Right cardiac atrium (tissue), 5 donors: ENCODE measurements around the gene GLB1L2. TPM values are rescaled to one million over a fixed set of nuclear protein-coding genes. Genes with fewer than 3 reads are reported as not detected.
A peak's percentile ranks its signal among the peaks of the same experiment; 100 is the strongest.

ENCODE experiments used
- ATAC-seq, 2 donors: fragments of 200-7000 bp; cut with Tn5 transposase; one replicate each; pipeline versions ENCODE4 v1.8.0 to v1.9.1; 2020; ENCODE audit warnings: moderate library complexity in 2 of 2, mild to moderate bottlenecking in 1 of 2
- DNase-seq, 3 donors: peaks; one replicate each; pipeline ENCODE4 v3.0.0-alpha.2; 2020
- H3K27ac ChIP-seq: one replicate; pipeline ENCODE4 v1.5.1; 2013; ENCODE audit warnings: mild to moderate bottlenecking, low read length, control low read depth, moderate library complexity
- H3K27me3 ChIP-seq: one replicate; pipeline ENCODE4 v1.6.1; 2013; ENCODE audit not compliant: control insufficient read depth, insufficient read depth
- H3K4me1 ChIP-seq: one replicate; pipeline ENCODE4 v1.6.1; 2013; ENCODE audit warnings: low read length; ENCODE audit not compliant: control insufficient read depth, insufficient read depth
- H3K4me3 ChIP-seq: one replicate; pipeline ENCODE4 v1.5.1; 2013; ENCODE audit warnings: low read length, control low read depth
- H3K9me3 ChIP-seq: one replicate; pipeline ENCODE4 v1.6.1; 2013; ENCODE audit warnings: low read length; ENCODE audit not compliant: control insufficient read depth
- WGBS: extraction: QIAGEN DNeasy Blood & Tissue Kit; methylation state at CpG from one replicate; pipeline ENCODE4 v1.1.7; 2013; 5-methylcytosine and 5-hydroxymethylcytosine counted together
- intact Hi-C, 4 donors: fragments of 100-400 bp; cut with DNase I; formaldehyde crosslinking; loops; one replicate each; pipeline versions ENCODE4 v1.11.0 to v1.14.0; 2022 to 2023
- polyA plus RNA-seq: library from polyadenylated mRNA; stranded (reverse); fragments of 200-250 nt; gene quantifications from one replicate; pipeline ENCODE4 v1.2.3, GENCODE V29; 2013
- total RNA-seq, 4 donors: library from RNA; stranded (reverse); fragmentation: NEBNext Ultra II Directional; extraction: Animal tissue kit (Norgen Biotek cat#: 25700); gene quantifications; one replicate each; pipeline ENCODE4 v1.2.1, GENCODE V29; 2021
- donor health status: healthy with polysubstance abuse.
- donor health status: DM: no; HTN: yes; CAD: no.
- donor health status: DM: no; HTN: no; CAD: no.
- donor health status: DM: no; HTN: yes; CAD: no; lungs with severe emphysema.
- donor health status: DM: yes; HTN: yes; CAD: no.

Gene GLB1L2
- total and polyA plus RNA-seq, 5 donors: 0.61 to 1.6 (median 0.97) TPM

DNA sequence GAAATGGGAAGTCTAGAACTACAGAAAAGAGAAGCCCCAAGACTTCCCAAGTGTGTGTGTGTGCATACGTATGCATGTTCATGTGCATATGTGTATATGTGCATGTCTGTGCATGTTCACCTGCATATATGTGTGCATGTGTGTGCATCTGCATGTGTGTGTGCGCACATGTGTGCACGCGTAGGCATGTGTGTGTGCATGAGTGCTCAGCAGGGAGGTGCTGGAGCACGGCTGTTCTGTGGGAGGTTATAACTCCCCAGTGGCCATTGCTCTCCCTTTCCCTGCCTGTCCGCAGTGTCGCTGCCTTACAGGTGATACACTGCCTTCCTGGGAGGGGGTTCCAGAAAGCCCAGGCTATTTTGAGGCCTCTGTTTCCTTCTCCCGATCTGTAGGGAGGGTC lies 50.5 kb downstream of the GLB1L2 start:
- H3K27ac ChIP-seq: no peak overlapping the region
- no peak for ATAC-seq
- H3K4me1 ChIP-seq: no peaks in the 10 kb centered on the region
- no peaks in the 10 kb centered on the region for H3K9me3 ChIP-seq
- peak in 1 of 3 donors; percentile 16 for DNase-seq
- WGBS: 87% methylated on average over 8 of the region's 8 CpGs
- intact Hi-C loops: no loop called here
- no peaks in the 10 kb centered on the region for H3K27me3 ChIP-seq
- no peak overlapping the region for H3K4me3 ChIP-seq

DNA sequence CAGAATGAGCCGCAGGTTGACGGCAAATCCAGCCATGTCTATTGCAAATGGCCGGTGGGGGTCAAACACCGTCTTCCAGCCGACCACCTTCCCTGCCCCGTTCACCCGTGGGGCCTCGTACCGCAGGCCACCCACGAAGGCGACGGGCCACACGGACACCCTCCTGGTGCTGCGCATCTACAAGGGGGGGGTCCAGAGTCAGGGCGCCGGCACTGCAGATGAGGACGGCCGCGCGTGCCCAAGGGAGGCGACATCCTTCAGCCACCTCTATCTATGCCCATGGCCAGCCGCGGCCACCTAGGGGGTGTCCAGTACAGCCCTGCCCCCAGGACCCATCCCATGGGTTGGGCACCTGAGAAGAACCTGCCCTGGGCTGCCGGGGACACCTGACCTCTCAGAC lies 51.0 kb downstream of the GLB1L2 start:
- no peaks in the 10 kb centered on the region for H3K4me1 ChIP-seq
- ATAC-seq (no peak), DNase-seq (peak in 2 of 3 donors; percentile 24 to 42)
- H3K27ac ChIP-seq: no peak overlapping the region
- 94% methylated on average over 24 of the region's 24 CpGs for WGBS
- no peaks in the 10 kb centered on the region for H3K27me3 ChIP-seq
- H3K9me3 ChIP-seq: no peaks in the 10 kb centered on the region
- H3K4me3 ChIP-seq: no peak overlapping the region
- intact Hi-C loops: no loop called here

DNA sequence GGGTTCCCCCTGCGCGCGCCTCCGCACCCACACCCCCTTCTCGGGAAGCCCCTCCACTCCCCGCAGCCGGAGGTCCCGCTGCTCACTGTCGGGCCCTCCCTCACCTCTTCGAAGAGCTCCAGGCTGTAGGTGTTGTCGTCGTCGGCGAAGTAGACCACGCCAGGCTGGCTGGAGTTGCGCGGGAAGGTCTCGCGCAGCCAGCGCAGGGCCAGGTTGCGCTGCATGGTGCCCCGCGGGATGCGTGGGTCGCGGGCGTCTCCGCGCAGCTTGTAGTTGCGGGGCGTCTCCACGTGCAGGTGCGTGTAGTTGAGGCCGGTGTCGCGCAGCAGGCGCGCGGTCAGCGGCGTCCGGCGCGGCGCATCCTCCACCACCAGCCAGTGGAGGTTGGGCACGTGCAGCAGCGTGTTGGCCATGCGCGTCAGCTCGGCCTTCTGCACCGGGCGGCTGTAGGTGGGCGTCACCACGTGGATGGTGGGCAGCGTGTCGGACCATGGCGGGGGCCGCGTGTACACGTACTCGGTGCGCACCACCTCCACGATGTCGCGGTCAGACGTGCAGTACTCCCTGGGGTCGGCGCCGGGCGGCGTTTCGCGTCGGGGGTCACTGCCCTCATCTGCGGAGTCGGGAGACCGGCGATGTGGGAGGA lies 51.9 kb downstream of the GLB1L2 start:
- Histone ChIP-seq H3K4me1 (no peaks in the 10 kb centered on the region), H3K4me3 (no peak overlapping the region), H3K27ac (no peak overlapping the region), H3K27me3 (no peaks in the 10 kb centered on the region), H3K9me3 (no peaks in the 10 kb centered on the region)
- DNase-seq: peak in 2 of 3 donors; percentile 55
- no peak for ATAC-seq
- intact Hi-C loops: no loop called here
- WGBS: 86% methylated on average over 78 of the region's 78 CpGs

DNA sequence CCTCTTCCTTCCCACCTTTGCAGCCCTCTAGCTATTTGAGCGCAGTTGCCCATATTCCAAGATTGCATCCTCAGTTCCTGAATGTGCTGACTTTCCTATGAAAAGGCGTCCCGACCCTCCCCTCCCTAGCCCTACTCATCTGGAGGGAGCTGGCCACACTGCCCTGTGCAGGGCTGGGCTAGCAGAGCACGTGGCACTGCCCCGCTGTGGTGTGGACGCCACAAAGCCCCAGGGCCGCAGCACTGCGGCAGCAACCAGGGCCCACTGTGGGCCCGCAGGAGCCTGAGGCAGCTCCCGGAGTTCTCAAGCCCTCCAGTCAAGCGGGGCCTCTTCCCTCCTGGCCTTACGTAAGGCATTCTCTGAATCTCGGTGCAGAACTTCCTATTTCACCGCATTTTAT lies 52.6 kb downstream of the GLB1L2 start:
- WGBS: 85% methylated on average over 14 of the region's 14 CpGs
- no peak overlapping the region for H3K4me3 ChIP-seq
- no peaks in the 10 kb centered on the region for H3K9me3 ChIP-seq
- no peaks in the 10 kb centered on the region for H3K4me1 ChIP-seq
- intact Hi-C loops: no loop called here
- DNase-seq: no peak
- ATAC-seq: no peak
- H3K27ac ChIP-seq: no peak overlapping the region
- no peaks in the 10 kb centered on the region for H3K27me3 ChIP-seq

DNA sequence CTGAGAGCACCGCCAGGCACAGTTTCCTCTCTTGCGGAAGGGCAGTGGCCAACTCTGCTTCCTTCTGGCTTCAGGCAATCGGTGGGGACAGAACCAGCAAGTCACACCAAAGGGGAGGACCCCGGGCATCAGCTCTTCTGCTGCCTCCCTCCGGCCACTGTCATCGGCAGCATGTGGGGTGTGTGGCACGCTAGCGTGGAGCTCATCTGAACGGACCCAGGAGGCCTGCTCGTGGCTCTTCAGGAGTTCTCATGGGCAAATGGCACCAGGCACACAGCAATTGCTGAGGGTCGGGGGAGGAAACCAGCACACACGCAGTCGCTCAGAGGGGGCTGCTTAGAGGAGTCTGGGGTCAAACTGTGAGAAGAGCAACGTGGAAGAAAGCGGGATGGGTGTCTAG lies 53.4 kb downstream of the GLB1L2 start:
- Histone ChIP-seq H3K4me3 (no peak overlapping the region), H3K27me3 (no peaks in the 10 kb centered on the region), H3K4me1 (no peaks in the 10 kb centered on the region), H3K9me3 (no peaks in the 10 kb centered on the region), H3K27ac (no peak overlapping the region)
- ATAC-seq (no peak), DNase-seq (no peak)
- WGBS: 86% methylated on average over 15 of the region's 15 CpGs
- intact Hi-C loops: no loop called here

DNA sequence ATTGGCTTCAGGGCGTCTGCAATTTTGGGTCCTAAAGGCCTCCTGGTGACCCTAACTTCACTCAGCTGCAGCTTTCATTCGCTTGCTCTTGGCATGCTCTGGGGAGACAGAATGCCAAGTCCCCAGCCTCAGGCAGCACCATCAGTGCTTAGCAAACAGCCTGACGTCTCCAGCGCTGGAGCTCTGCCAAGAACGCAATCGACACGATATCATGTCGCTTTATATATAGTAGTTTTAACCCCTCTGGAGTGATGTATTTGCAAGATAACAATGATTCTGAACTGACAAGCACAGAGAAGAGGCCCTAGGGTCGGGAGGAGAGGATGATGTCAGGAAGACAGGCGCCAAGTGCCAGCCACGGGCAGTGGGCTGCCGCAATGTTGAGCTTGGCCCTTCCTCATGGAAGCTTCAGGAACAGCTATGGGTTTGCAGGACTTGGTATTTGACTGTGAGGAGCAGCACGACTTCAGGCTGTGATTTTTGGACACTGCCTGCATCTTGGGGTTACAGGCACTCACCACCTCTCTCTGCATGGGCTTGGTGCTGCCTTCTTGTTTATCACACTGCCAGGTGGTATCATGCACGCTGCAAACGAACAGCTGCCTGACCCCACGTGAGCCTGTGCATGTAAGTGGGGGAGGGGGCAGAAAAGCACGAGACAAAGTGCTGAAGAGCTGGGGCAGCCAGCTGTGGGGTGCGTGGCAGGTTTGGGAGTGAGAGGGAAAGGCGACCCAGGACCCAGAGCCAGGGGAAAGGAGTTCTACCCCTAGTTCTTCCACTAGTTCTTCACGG lies 54.2 kb downstream of the GLB1L2 start:
- no peak for ATAC-seq
- H3K27ac ChIP-seq: no peak overlapping the region
- no peaks in the 10 kb centered on the region for H3K4me1 ChIP-seq
- H3K4me3 ChIP-seq: no peak overlapping the region
- intact Hi-C loops: no loop called here
- H3K9me3 ChIP-seq: no peaks in the 10 kb centered on the region
- WGBS: 40% methylated on average over 20 of the region's 20 CpGs
- no peaks in the 10 kb centered on the region for H3K27me3 ChIP-seq
- peak in 1 of 3 donors; percentile 29 for DNase-seq

DNA sequence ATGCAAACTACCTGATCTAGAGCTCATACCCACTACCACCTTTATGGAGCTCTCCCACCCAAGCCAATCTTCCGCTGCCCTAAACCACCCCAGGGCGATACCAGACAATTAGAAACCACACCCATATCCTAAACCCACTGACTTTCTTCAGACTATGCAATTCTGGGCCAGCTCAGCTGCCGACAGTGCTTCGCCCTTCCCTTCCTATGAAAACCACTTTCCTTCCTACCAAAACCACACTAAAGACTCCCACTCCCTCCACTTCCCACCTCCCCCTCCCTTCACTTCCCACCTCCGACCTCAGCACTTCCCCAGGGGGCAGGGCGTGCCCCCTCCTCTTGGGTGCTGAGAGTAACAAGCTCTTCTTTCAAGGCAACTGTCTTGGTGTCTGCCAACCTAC lies 55.2 kb downstream of the GLB1L2 start:
- intact Hi-C loops: no loop called here
- Histone ChIP-seq H3K27ac (no peak overlapping the region), H3K4me3 (no peak overlapping the region), H3K27me3 (no peaks in the 10 kb centered on the region), H3K4me1 (no peaks in the 10 kb centered on the region), H3K9me3 (no peaks in the 10 kb centered on the region)
- DNase-seq (no peak), ATAC-seq (no peak)
- WGBS: 67% methylated on average over 6 of the region's 6 CpGs

DNA sequence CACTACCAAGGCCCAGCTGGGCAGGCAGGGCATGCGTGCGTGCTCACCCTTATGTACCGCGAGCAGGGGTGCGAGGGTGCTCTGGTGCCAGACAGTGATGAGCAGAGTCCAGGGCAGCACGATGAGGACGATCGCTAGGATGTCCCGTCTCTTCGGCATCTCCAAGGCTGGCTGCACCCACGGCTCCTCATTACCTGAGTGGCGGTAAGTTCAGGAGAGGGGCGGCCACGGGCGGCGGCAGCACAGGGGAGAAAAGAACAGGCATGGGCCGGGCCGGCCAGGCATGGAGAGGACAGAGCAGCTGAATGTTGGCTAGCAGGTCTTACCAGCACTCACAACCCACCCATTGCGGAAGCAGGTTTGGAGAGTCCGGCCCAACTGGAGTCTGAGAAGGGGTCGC lies 55.7 kb downstream of the GLB1L2 start:
- DNase-seq: no peak
- Histone ChIP-seq H3K4me3 (no peak overlapping the region), H3K27ac (no peak overlapping the region), H3K9me3 (no peaks in the 10 kb centered on the region), H3K27me3 (no peaks in the 10 kb centered on the region), H3K4me1 (no peaks in the 10 kb centered on the region)
- intact Hi-C loops: no loop called here
- 91% methylated on average over 21 of the region's 21 CpGs for WGBS
- ATAC-seq: no peak

DNA sequence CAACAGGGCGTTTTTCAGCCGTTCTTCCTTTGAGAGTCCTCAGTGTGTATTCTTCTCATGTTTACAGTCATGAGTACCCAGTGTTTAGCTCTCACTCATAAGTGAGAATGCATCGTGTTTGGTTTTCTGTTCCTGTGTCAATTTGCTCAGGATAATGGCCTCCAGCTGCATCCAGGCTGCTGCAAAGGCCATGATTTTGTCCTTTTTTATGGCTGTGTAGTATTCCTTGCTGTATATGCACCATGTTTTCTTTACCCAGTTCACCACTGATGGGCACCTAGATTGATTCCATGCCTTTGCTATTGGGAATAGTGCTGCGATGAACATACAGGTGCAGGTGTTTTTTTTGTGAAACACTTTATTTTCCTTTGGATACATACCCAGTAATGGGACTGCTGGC lies 56.8 kb downstream of the GLB1L2 start:
- Histone ChIP-seq H3K27me3 (no peaks in the 10 kb centered on the region), H3K9me3 (no peaks in the 10 kb centered on the region), H3K4me1 (no peaks in the 10 kb centered on the region), H3K4me3 (no peak overlapping the region), H3K27ac (no peak overlapping the region)
- 87% methylated on average over 4 of the region's 4 CpGs for WGBS
- no peak for ATAC-seq
- no peak for DNase-seq
- intact Hi-C loops: no loop called here

DNA sequence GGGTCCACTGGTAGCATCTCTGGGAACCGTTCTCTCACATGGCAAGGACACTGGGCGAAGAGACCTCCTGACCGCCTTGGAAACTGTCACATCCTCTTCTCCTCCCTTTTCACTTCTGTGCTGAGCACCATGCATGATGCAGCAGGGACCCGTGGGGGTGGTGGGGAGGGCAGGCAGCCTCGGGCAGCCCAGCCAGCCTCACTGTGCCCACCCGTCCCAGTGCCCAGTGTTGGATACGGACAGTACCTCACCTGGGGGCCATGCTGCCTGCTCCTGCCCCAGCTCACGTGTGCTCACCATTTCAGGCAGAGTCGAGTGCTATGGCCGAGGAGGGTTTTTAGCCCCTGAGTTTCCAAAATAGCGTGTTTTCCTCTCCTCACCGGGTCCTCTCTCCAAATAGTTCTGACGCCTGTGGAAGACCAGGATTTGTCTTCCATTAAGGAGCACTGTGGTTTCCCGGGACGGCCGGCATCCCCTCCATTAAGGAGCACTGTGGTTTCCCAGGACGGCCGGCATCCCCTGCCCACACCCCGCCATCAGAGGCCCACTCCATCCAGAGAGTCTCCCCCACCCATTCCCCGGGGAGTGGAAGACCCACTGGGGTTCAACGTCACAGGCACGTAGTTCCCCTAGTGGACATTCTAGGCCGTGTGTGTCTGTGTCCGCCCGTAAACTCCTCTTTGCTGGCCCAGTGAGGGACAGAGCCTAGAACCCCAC lies 57.8 kb downstream of the GLB1L2 start:
- ATAC-seq (no peak), DNase-seq (no peak)
- Histone ChIP-seq H3K27me3 (no peaks in the 10 kb centered on the region), H3K4me1 (no peaks in the 10 kb centered on the region), H3K27ac (no peak overlapping the region), H3K4me3 (no peak overlapping the region), H3K9me3 (no peaks in the 10 kb centered on the region)
- 86% methylated on average over 25 of the region's 25 CpGs for WGBS
- intact Hi-C loops: no loop called here
